Upper lobe of left lung (tissue), 6 donors: Measurements from ENCODE around the gene MPG. TPM values are rescaled to one million over a fixed set of nuclear protein-coding genes. Genes with fewer than 3 reads are reported as not detected.
A peak's percentile ranks its signal among the peaks of the same experiment; 100 is the strongest.

ENCODE experiments used
- ATAC-seq, 2 donors: fragments of 200-7000 bp; cut with Tn5 transposase; one replicate each; pipeline ENCODE4 v1.9.1; 2022; ENCODE audit warnings: mild to moderate bottlenecking in 2 of 2, moderate library complexity in 2 of 2; ENCODE audit not compliant: low FRiP score in 2 of 2
- DNase-seq, 2 donors: peaks; one replicate each; pipeline ENCODE4 v3.0.0-alpha.2; 2019 to 2020
- H3K27ac ChIP-seq, 4 donors: fragments of 200-600 bp; sonication (generic); one replicate each; pipeline ENCODE4 v1.5.1; 2016 to 2019
- H3K27me3 ChIP-seq, 4 donors: fragments of 200-600 bp; sonication (generic); one replicate each; pipeline ENCODE4 v1.5.1; 2017 to 2019
- H3K36me3 ChIP-seq, 4 donors: fragments of 200-600 bp; sonication (generic); one replicate each; pipeline ENCODE4 v1.5.1; 2016 to 2019
- H3K4me1 ChIP-seq, 4 donors: fragments of 200-600 bp; sonication (generic); one replicate each; pipeline ENCODE4 v1.5.1; 2018 to 2019
- H3K4me3 ChIP-seq, 4 donors: fragments of 200-600 bp; sonication (generic); one replicate each; pipeline ENCODE4 v1.5.1; 2017 to 2019; ENCODE audit warnings: mild to moderate bottlenecking in 2 of 4, moderate library complexity in 1 of 4
- H3K9me3 ChIP-seq, 4 donors: fragments of 200-600 bp; sonication (generic); one replicate each; pipeline ENCODE4 v1.5.1; 2018 to 2019
- EP300 ChIP-seq, 4 donors: sonication (generic); formaldehyde crosslinking; IDR thresholded peaks; one replicate each; pipeline ENCODE4 v1.5.1; 2017; ENCODE audit warnings: antibody characterized with exemption in 4 of 4, control low read depth in 2 of 4
- POLR2A ChIP-seq, 4 donors: fragments of 450-650 bp; IDR thresholded peaks; one replicate each; pipeline ENCODE4 v1.5.1; 2016 to 2017; ENCODE audit warnings: antibody characterized with exemption in 4 of 4, mild to moderate bottlenecking in 2 of 4
- POLR2AphosphoS5 ChIP-seq, 2 donors: sonication (generic); formaldehyde crosslinking; IDR thresholded peaks; one replicate each; pipeline ENCODE4 v1.5.1; 2017; ENCODE audit warnings: antibody characterized with exemption in 2 of 2
- WGBS, 2 donors: methylation state at CpG; one replicate each; pipeline ENCODE4 v1.1.5; 2017 to 2018; 5-methylcytosine and 5-hydroxymethylcytosine counted together
- total RNA-seq, 6 donors: library from RNA; depleted of rRNA in 4 of 6; stranded (reverse); fragments of >200 nt in 4 of 6; gene quantifications; one replicate each; pipeline versions ENCODE4 v1.1.0 to v1.2.1, GENCODE V29; 2016 to 2021
- TF ChIP-seq, protein P1 (sequence below), 6 experiments: fragments of 450-650 bp in 4 of 6; fragments of 200-600 bp in 2 of 6; sonication (generic) in 2 of 6; IDR thresholded peaks; one replicate each; pipeline ENCODE4 v1.5.1; 2016 to 2019; ENCODE audit warnings: antibody characterized with exemption in 6 of 6
- donor health status: DM: no; HTN: no; CAD: no; lungs with moderate emphysema.
- donor health status: DM: no; HTN: yes; CAD: no; lungs with severe emphysema.

MPG gene
- total RNA-seq, 6 donors from 2014 or later: 52.6 to 99.0 (median 71.7) TPM

DNA sequence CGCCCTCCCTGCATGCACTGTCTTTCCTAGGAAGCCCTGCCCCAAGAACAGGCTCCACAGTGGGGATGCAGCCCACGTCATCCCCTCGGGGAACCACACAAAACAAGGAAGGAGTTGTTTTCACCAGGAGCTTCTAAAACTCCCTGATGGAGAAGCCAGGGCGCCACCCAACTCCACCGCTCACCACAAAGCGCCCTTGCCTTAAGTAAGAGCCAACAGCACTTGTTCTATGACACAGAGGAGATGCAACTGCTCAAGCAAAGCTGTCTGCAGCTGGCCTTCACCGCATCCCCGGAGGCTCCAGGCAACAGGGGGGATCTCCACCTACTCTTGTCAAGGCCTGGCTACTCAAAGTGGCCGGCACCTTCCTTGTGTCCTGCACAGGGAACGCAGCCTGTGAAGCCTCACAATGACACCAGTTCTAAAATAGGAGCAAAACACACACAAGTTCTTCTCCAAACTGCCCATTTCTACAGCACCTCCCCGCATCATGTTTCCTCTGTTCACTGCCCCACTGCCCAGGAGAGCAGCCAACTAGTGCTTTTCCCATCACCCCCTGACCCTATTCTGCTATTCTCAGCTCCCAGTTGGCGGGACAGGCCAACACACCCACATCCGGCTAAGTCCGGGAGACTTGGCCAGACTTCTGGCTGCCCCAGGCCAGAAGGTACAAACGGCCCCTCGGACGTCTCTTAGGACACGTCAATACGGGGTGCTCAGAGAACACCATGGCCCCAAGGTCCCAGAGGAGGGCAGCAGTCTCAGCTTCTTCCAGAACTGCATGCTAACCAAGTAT, 24.2 kb downstream of the MPG start:
- H3K27ac ChIP-seq: peak overlapping the region; percentile 62 to 80 (median 67)
- no peaks in the 10 kb centered on the region for H3K9me3 ChIP-seq
- DNase-seq (peak in 1 of 2 donors; percentile 42), ATAC-seq (peak; percentile 44 to 58)
- WGBS, 2 donors: 50 to 81% methylated on average over 9 to 19 of the region's 19 CpGs
- H3K36me3 ChIP-seq: peaks cover 0 to 34% (median 16%) of the 10 kb centered on the region in 4 donors
- no peak overlapping the region for H3K4me3 ChIP-seq
- no peaks in the 10 kb centered on the region for H3K27me3 ChIP-seq
- H3K4me1 ChIP-seq: peaks cover under 1 to 33% (median 11%) of the 10 kb centered on the region in 4 donors
- TF ChIP-seq, protein P1, sequence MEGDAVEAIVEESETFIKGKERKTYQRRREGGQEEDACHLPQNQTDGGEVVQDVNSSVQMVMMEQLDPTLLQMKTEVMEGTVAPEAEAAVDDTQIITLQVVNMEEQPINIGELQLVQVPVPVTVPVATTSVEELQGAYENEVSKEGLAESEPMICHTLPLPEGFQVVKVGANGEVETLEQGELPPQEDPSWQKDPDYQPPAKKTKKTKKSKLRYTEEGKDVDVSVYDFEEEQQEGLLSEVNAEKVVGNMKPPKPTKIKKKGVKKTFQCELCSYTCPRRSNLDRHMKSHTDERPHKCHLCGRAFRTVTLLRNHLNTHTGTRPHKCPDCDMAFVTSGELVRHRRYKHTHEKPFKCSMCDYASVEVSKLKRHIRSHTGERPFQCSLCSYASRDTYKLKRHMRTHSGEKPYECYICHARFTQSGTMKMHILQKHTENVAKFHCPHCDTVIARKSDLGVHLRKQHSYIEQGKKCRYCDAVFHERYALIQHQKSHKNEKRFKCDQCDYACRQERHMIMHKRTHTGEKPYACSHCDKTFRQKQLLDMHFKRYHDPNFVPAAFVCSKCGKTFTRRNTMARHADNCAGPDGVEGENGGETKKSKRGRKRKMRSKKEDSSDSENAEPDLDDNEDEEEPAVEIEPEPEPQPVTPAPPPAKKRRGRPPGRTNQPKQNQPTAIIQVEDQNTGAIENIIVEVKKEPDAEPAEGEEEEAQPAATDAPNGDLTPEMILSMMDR (IDR thresholded peaks at IDR 0.05): no peak
- no peak for TF ChIP-seq POLR2A (IDR thresholded peaks at IDR 0.05)
- TF ChIP-seq EP300 (IDR thresholded peaks at IDR 0.05): peak in 1 of 4 donors; percentile 33
- peak; percentile 29 to 69 for TF ChIP-seq POLR2AphosphoS5 (IDR thresholded peaks at IDR 0.05)

DNA sequence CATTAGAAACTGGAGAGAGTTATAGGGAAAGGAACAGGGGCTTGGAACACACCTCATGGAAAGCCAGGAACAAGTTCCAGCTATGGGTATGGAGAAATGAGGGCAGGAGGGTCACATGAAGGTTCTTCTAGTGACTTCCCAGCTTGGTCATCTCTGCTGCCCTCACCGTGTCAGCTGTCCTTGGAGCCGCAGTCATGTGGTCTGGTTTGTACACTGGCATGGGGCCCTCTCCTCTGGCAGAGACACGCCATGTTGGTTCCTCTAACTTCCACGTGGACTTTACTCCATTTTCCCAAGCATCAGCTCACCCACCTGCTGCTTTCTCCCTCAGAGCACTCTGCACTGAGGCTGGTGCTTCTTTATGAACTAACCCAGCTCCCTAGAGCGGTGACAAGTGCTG, 26.3 kb downstream of the MPG start:
- no peak for ATAC-seq
- 86 to 94% methylated on average over 4 to 5 of the region's 5 CpGs for WGBS, 2 donors

DNA sequence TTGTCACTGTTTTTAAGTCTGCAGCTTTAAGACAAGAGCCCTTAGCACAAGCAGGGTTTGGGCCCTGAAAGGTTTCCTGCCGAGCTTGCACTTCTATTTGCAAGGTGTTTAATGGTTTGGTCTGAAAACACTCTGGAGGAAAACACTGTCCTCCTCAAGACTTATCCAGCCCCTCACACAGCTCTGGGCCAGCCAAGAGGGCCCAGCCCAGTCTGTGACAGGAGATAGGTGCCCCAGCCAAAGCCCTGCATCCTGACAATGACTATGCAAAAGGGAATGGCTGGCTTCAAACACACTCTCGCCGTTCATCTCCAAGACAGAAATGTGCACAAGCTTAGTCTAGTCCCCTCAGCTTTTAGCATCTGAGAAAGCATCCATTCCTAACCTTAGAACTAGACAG, 26.9 kb downstream of the MPG start:
- Histone ChIP-seq H3K27ac (no peak overlapping the region), H3K27me3 (no peaks in the 10 kb centered on the region), H3K9me3 (no peaks in the 10 kb centered on the region), H3K36me3 (peaks cover 6 to 35% (median 16%) of the 10 kb centered on the region in 4 donors), H3K4me3 (no peak overlapping the region), H3K4me1 (peaks cover 0 to 18% (median 8%) of the 10 kb centered on the region in 4 donors)
- TF ChIP-seq EP300 (IDR thresholded peaks at IDR 0.05) (no peak), POLR2AphosphoS5 (IDR thresholded peaks at IDR 0.05) (no peak), POLR2A (IDR thresholded peaks at IDR 0.05) (no peak)
- TF ChIP-seq, protein P1 (IDR thresholded peaks at IDR 0.05): no peak
- 68 to 75% methylated on average over 3 of the region's 3 CpGs for WGBS, 2 donors
- ATAC-seq (no peak), DNase-seq (no peak)

More for the DNA sequence above, 26.3 kb downstream of the MPG start:
- Histone ChIP-seq H3K36me3 (peaks cover 4 to 30% (median 11%) of the 10 kb centered on the region in 4 donors), H3K4me3 (no peak overlapping the region), H3K27ac (no peak overlapping the region), H3K9me3 (no peaks in the 10 kb centered on the region), H3K27me3 (no peaks in the 10 kb centered on the region), H3K4me1 (peaks cover 0 to 18% (median 8%) of the 10 kb centered on the region in 4 donors)
- TF ChIP-seq POLR2A (IDR thresholded peaks at IDR 0.05) (no peak), POLR2AphosphoS5 (IDR thresholded peaks at IDR 0.05) (no peak), EP300 (IDR thresholded peaks at IDR 0.05) (no peak)
- TF ChIP-seq, protein P1 (IDR thresholded peaks at IDR 0.05): no peak
- no peak for DNase-seq

- no peak for TF ChIP-seq EP300 (IDR thresholded peaks at IDR 0.05)
- no peak for TF ChIP-seq POLR2AphosphoS5 (IDR thresholded peaks at IDR 0.05)
- TF ChIP-seq POLR2A (IDR thresholded peaks at IDR 0.05): no peak
- TF ChIP-seq, protein P1 (IDR thresholded peaks at IDR 0.05): no peak
- ATAC-seq: no peak
Measured at GRCh38 chr16:105521-105920, 27.5 kb downstream of the MPG start.

More at GRCh38 chr16:105521-105920, 27.5 kb downstream of the MPG start:
- WGBS, 2 donors: 91 to 95% methylated on average over 6 of the region's 6 CpGs
- Histone ChIP-seq H3K9me3 (no peaks in the 10 kb centered on the region), H3K4me3 (no peak overlapping the region), H3K4me1 (peaks cover 0 to 18% (median 8%) of the 10 kb centered on the region in 4 donors), H3K27ac (no peak overlapping the region), H3K36me3 (peaks cover 6 to 40% (median 22%) of the 10 kb centered on the region in 4 donors), H3K27me3 (no peaks in the 10 kb centered on the region)
- no peak for DNase-seq
